PC-3 (cell line): ENCODE results near the gene PLEKHO2. TPM values are rescaled to one million over a fixed set of nuclear protein-coding genes. Genes with fewer than 3 reads are reported as not detected.

Experiments used
- ATAC-seq: fragments of 200-7000 bp; cut with Tn5 transposase; 2 replicates; pipeline ENCODE4 v1.9.1; 2020; ENCODE audit warnings: mild to moderate bottlenecking, moderate library complexity
- BruUV-seq: library from RNA; stranded (reverse); fragments of 400-500 nt; replicated peaks from 2 replicates; lab custom pipeline; 2021; lab: Mats Ljungman, UMichigan
- CTCF ChIA-PET: fragments of 300-600 bp; sonication (Branson Sonifier 250); formaldehyde crosslinking; loops from one replicate; lab custom pipeline; 2022; ENCODE audit warnings: antibody characterized with exemption; lab: Charles Lee
- POLR2A ChIA-PET: fragments of 300-600 bp; sonication (Branson Sonifier 250); formaldehyde crosslinking; loops from one replicate; lab custom pipeline; 2022; ENCODE audit warnings: antibody characterized with exemption; ENCODE audit not compliant: unreplicated experiment; lab: Charles Lee
- DNase-seq: peaks from one replicate; pipeline ENCODE4 v3.0.0-alpha.2; 2015
- H2AFZ ChIP-seq: fragments of 300-600 bp; sonication (generic); 2 replicates; pipeline ENCODE4 v1.6.0; 2016; ENCODE audit warnings: antibody characterized with exemption, low read length
- H3F3A ChIP-seq: fragments of 300-600 bp; sonication (generic); one replicate; pipeline ENCODE4 v1.6.0; 2017; ENCODE audit warnings: antibody characterized with exemption, low read length, control low read depth, mild to moderate bottlenecking; ENCODE audit not compliant: unreplicated experiment
- H3K27ac ChIP-seq: fragments of 300-600 bp; sonication (generic); 2 replicates; pipeline ENCODE4 v1.5.1; 2016; ENCODE audit warnings: mild to moderate bottlenecking, low read length
- H3K27me3 ChIP-seq: fragments of 300-600 bp; sonication (generic); 2 replicates; pipeline ENCODE4 v1.6.1; 2016; ENCODE audit warnings: low read length, mixed read lengths
- H3K36me3 ChIP-seq: fragments of 300-600 bp; sonication (generic); 2 replicates; pipeline ENCODE4 v1.6.1; 2016; ENCODE audit warnings: low read depth, mixed run types, low read length, mixed read lengths
- H3K4me1 ChIP-seq: fragments of 300-600 bp; sonication (generic); 2 replicates; pipeline ENCODE4 v1.5.1; 2016; ENCODE audit warnings: low read length; ENCODE audit not compliant: insufficient read depth
- H3K4me2 ChIP-seq: fragments of 300-600 bp; sonication (generic); 2 replicates; pipeline ENCODE4 v1.6.0; 2016; ENCODE audit warnings: low read length
- H3K4me3 ChIP-seq: fragments of 300-600 bp; sonication (generic); 2 replicates; pipeline ENCODE4 v1.5.1; 2016; ENCODE audit warnings: mild to moderate bottlenecking, low read length, mixed read lengths
- H3K79me2 ChIP-seq: fragments of 300-600 bp; sonication (generic); 2 replicates; pipeline ENCODE4 v1.6.1; 2017; ENCODE audit warnings: low read length, mixed read lengths
- H3K9ac ChIP-seq: fragments of 300-600 bp; sonication (generic); 2 replicates; pipeline ENCODE4 v1.6.0; 2016; ENCODE audit warnings: mild to moderate bottlenecking, low read length
- H3K9me2 ChIP-seq: fragments of 300-600 bp; sonication (generic); replicated peaks from 2 replicates; pipeline ENCODE4 v1.6.1; 2016; ENCODE audit warnings: mixed run types, low read length, mixed read lengths
- H3K9me3 ChIP-seq: fragments of 300-600 bp; sonication (generic); 2 replicates; pipeline ENCODE4 v1.6.1; 2016; ENCODE audit warnings: low read length, mixed read lengths
- H4K20me1 ChIP-seq: fragments of 300-600 bp; sonication (generic); 2 replicates; pipeline ENCODE4 v1.6.1; 2016; ENCODE audit warnings: low read length, mixed read lengths
- CTCF ChIP-seq: fragments of 300-600 bp; sonication (generic); conservative IDR thresholded peaks from 2 replicates; pipeline ENCODE4 v1.5.1; 2017; ENCODE audit warnings: antibody characterized with exemption, low read depth, mild to moderate bottlenecking, low read length
- EZH2 ChIP-seq: fragments of 300-600 bp; sonication (generic); IDR thresholded peaks from one replicate; pipeline ENCODE4 v1.6.1; 2017; ENCODE audit warnings: antibody characterized with exemption, mild to moderate bottlenecking, low read length; ENCODE audit not compliant: unreplicated experiment
- EZH2phosphoT487 ChIP-seq: fragments of 300-600 bp; sonication (generic); IDR thresholded peaks from 2 replicates; pipeline ENCODE4 v1.6.1; 2018; ENCODE audit warnings: mild to moderate bottlenecking, antibody characterized with exemption, low read length, borderline replicate concordance
- intact Hi-C: fragments of 100-400 bp; cut with micrococcal nuclease; formaldehyde crosslinking; loops from 2 replicates; pipeline ENCODE4 v1.9.0; 2023
- total RNA-seq: library from RNA; depleted of rRNA; stranded (reverse); fragments of >200 nt; gene quantifications from 2 replicates; pipeline ENCODE4 v1.2.3, GENCODE V29; 2014

The PLEKHO2 gene
- total RNA-seq, 1 experiment from 2014 or later: 4.3 TPM

GRCh38 chr15:64828985-64829384 lies 12.7 kb upstream of the PLEKHO2 start:
- Histone ChIP-seq H3K79me2 (peaks cover 11% of the 10 kb centered on the region), H3K4me3 (no peak overlapping the region), H2AFZ (no peak overlapping the region), H3K9me2 (no peaks in the 10 kb centered on the region), H3K27ac (no peak overlapping the region), H3F3A (no peaks in the 10 kb centered on the region), H3K4me1 (peaks cover 5% of the 10 kb centered on the region), H3K4me2 (no peak overlapping the region), H3K9ac (no peak overlapping the region), H3K36me3 (no peaks in the 10 kb centered on the region), H3K27me3 (no peaks in the 10 kb centered on the region), H3K9me3 (no peaks in the 10 kb centered on the region), H4K20me1 (no peaks in the 10 kb centered on the region)
- intact Hi-C loops: no loop called here
- BruUV-seq: no TSS peak
- ChIA-PET CTCF (no interaction called here), POLR2A (no interaction called here)
- TF ChIP-seq EZH2phosphoT487: no peak
- TF ChIP-seq CTCF: no peak
- no peak for TF ChIP-seq EZH2
- peak; percentile 67 for DNase-seq
- no peak for ATAC-seq

GRCh38 chr15:64833690-64834089 lies 8.0 kb upstream of the PLEKHO2 start:
- POLR2A ChIA-PET: interaction anchor here (0.6 kb wide), 1 partner anchor 60 kb away, joined by 5 read pairs; no protein-coding TSS in a partner anchor

More at GRCh38 chr15:64833690-64834089, 8.0 kb upstream of the PLEKHO2 start:
- no peak for TF ChIP-seq EZH2phosphoT487
- TF ChIP-seq EZH2: no peak
- no peak for TF ChIP-seq CTCF
- Histone ChIP-seq H3K27ac (no peak overlapping the region), H3K9me2 (no peaks in the 10 kb centered on the region), H3K9ac (no peak overlapping the region), H3K4me3 (no peak overlapping the region), H3K27me3 (no peaks in the 10 kb centered on the region), H4K20me1 (no peaks in the 10 kb centered on the region), H3K79me2 (no peaks in the 10 kb centered on the region), H3K36me3 (no peaks in the 10 kb centered on the region), H3F3A (no peaks in the 10 kb centered on the region), H3K4me2 (no peak overlapping the region), H3K4me1 (peaks cover 3% of the 10 kb centered on the region; the same call in 1 of the 2 replicates), H3K9me3 (no peaks in the 10 kb centered on the region), H2AFZ (no peak overlapping the region)
- BruUV-seq: no TSS peak
- intact Hi-C loops: no loop called here
- CTCF ChIA-PET: no interaction called here
- ATAC-seq (no peak), DNase-seq (no peak)
